Endothelial cell of umbilical vein (primary cell): ENCODE measurements around the gene AIMP1. TPM values are rescaled to one million over a fixed set of nuclear protein-coding genes. Genes with fewer than 3 reads are reported as not detected.

Experiments used
- Bru-seq: library from RNA; stranded (reverse); fragments of 400-500 nt; gene quantifications from one replicate; lab custom pipeline; 2021; lab: Mats Ljungman, UMichigan
- BruChase-seq, 2 experiments: library from RNA; stranded (reverse); fragments of 400-500 nt; gene quantifications; one replicate each; lab custom pipeline; 2021; lab: Mats Ljungman, UMichigan
- BruUV-seq: library from RNA; stranded (reverse); fragments of 400-500 nt; replicated peaks from 2 replicates; lab custom pipeline; 2021; lab: Mats Ljungman, UMichigan
- CTCF ChIA-PET: fragments of 300-600, 350-600 bp; sonication (Branson Sonifier 250); formaldehyde crosslinking; loops from one replicate; lab custom pipeline; 2021; ENCODE audit warnings: antibody characterized with exemption, inconsistent platforms; lab: Charles Lee
- POLR2A ChIA-PET: fragments of 300-600, 350-600 bp; sonication (Branson Sonifier 250); formaldehyde crosslinking; loops from one replicate; lab custom pipeline; 2021; ENCODE audit warnings: antibody characterized with exemption, inconsistent platforms; lab: Charles Lee
- DNase-seq: peaks from one replicate; pipeline ENCODE4 v3.0.0-alpha.2; 2011; ENCODE audit warnings: low read depth, low spot score
- FAIRE-seq: peaks from 2 replicates; lab custom pipeline; 2011; peaks lifted over from hg19 to GRCh38; lab: Jason Lieb, UNC
- H2AFZ ChIP-seq: 2 replicates; pipeline ENCODE4 v1.6.0; 2012; ENCODE audit warnings: low read depth, low read length, control low read depth, inconsistent platforms
- H3K27ac ChIP-seq: 2 replicates; pipeline ENCODE4 v1.5.1; 2011; ENCODE audit warnings: low read depth, mild to moderate bottlenecking, control low read depth, low read length, moderate library complexity; ENCODE audit not compliant: insufficient read depth
- H3K27me3 ChIP-seq, 2 experiments: 2 replicates each; pipeline versions ENCODE4 v1.6.0 to v1.6.1; 2011; ENCODE audit warnings: low read length in 2 of 2, mixed read lengths in 1 of 2; ENCODE audit not compliant: control insufficient read depth in 2 of 2, insufficient read depth in 2 of 2
- H3K36me3 ChIP-seq, 2 experiments: 2 replicates in 1 of 2; 3 replicates in 1 of 2; pipeline ENCODE4 v1.5.1; 2011; ENCODE audit warnings: low read length in 2 of 2, mild to moderate bottlenecking in 1 of 2, moderate library complexity in 1 of 2; ENCODE audit not compliant: control insufficient read depth in 2 of 2, insufficient read depth in 2 of 2; ENCODE audit errors: extremely low read depth in 1 of 2
- H3K4me1 ChIP-seq: 3 replicates; pipeline ENCODE4 v1.5.1; 2011; ENCODE audit warnings: mild to moderate bottlenecking, low read length; ENCODE audit not compliant: control insufficient read depth, insufficient read depth; ENCODE audit errors: extremely low read depth
- H3K4me2 ChIP-seq: 2 replicates; pipeline ENCODE4 v1.6.1; 2011; ENCODE audit warnings: low read length, control low read depth, mixed read lengths; ENCODE audit not compliant: insufficient read depth
- H3K4me3 ChIP-seq, 3 experiments: fragments of 200-600 bp in 1 of 3; sonication (generic), shearing (Covaris generic) in 1 of 3; replicated peaks in 1 of 3; 2 replicates each; pipeline ENCODE4 v1.5.1; 2011 to 2016; ENCODE audit warnings: control low read depth in 3 of 3, low read length in 3 of 3, mild to moderate bottlenecking in 2 of 3, inconsistent platforms in 1 of 3, low read depth in 1 of 3, moderate library complexity in 1 of 3; ENCODE audit not compliant: insufficient read depth in 1 of 3
- H3K79me2 ChIP-seq: 2 replicates; pipeline ENCODE4 v1.6.0; 2012; ENCODE audit warnings: low read length, inconsistent platforms; ENCODE audit not compliant: control insufficient read depth, insufficient read depth
- H3K9ac ChIP-seq: replicated peaks from 2 replicates; pipeline ENCODE3; 2011; ENCODE audit warnings: low read length, control low read depth; ENCODE audit not compliant: insufficient read depth; ENCODE audit errors: extremely low read depth
- H3K9me1 ChIP-seq: replicated peaks from 3 replicates; pipeline ENCODE4 v1.6.0; 2011; ENCODE audit warnings: mild to moderate bottlenecking, low read length; ENCODE audit not compliant: control insufficient read depth, insufficient read depth; ENCODE audit errors: extremely low read depth
- H3K9me3 ChIP-seq: replicated peaks from 2 replicates; pipeline ENCODE4 v1.5.1; 2012; ENCODE audit warnings: low read length, inconsistent platforms; ENCODE audit not compliant: control insufficient read depth, insufficient read depth
- H4K20me1 ChIP-seq: replicated peaks from 2 replicates; pipeline ENCODE3; 2011; ENCODE audit warnings: mild to moderate bottlenecking, low read length; ENCODE audit not compliant: control insufficient read depth, insufficient read depth; ENCODE audit errors: extremely low read depth
- FOS ChIP-seq: IDR thresholded peaks from 2 replicates; pipeline ENCODE4 v1.6.1; 2011; ENCODE audit warnings: mild to moderate bottlenecking, low read length, moderate library complexity, borderline replicate concordance; ENCODE audit not compliant: insufficient read depth
- GATA2 ChIP-seq: IDR thresholded peaks from 2 replicates; pipeline ENCODE4 v1.7.0; 2011; ENCODE audit warnings: low read depth, mild to moderate bottlenecking, moderate library complexity, mixed read lengths, low read length; ENCODE audit not compliant: insufficient read length, insufficient read depth
- JUN ChIP-seq: IDR thresholded peaks from 2 replicates; pipeline ENCODE4 v1.6.1; 2011; ENCODE audit warnings: borderline replicate concordance, low read depth; ENCODE audit not compliant: insufficient read length, insufficient read depth
- MYC ChIP-seq: IDR thresholded peaks from one replicate; pipeline ENCODE4 v1.6.1; 2011; ENCODE audit warnings: mild to moderate bottlenecking, low read depth, low read length
- POLR2A ChIP-seq: IDR thresholded peaks from 2 replicates; pipeline ENCODE4 v1.6.1; 2012; ENCODE audit warnings: low read depth, mild to moderate bottlenecking, control low read depth, low read length
- POLR2AphosphoS5 ChIP-seq: IDR thresholded peaks from 2 replicates; pipeline ENCODE4 v1.6.1; 2012; ENCODE audit warnings: low read depth, mild to moderate bottlenecking, control low read depth, low read length, moderate library complexity; ENCODE audit not compliant: insufficient read depth
- dilution Hi-C: fragments of 300-500 bp; cut with MboI; formaldehyde crosslinking; loops from one replicate; pipeline ENCODE4 v1.15.0; 2019; ENCODE audit warnings: low sequenced_read_pairs; ENCODE audit not compliant: extremely low pct_ligation_motif_present
- intact Hi-C: fragments of 100-400 bp; cut with micrococcal nuclease; formaldehyde crosslinking; loops from one replicate; pipeline ENCODE4 v1.10.0; 2022
- long read RNA-seq: library from polyadenylated mRNA; stranded (forward); transcript quantifications from one replicate; pipeline ENCODE4 v2.0.0, GENCODE V29; 2021
- polyA minus RNA-seq, 3 experiments: library from RNA; depleted of rRNA, polyadenylated mRNA; stranded (reverse); fragments of >200 nt; gene quantifications; 1 replicate in 1 of 3; 2 replicates in 2 of 3; pipeline ENCODE4 v1.2.3, GENCODE V29; 2011
- polyA plus RNA-seq, 4 experiments: library from polyadenylated mRNA; depleted of rRNA in 3 of 4; stranded (reverse) in 3 of 4; unstranded in 1 of 4; fragments of >200 nt; gene quantifications; 2 replicates each; pipeline versions ENCODE4 v1.2.1 to v1.2.3, GENCODE V29; 2011 to 2012; ENCODE audit warnings: missing spikeins in 1 of 4
- total RNA-seq: library from RNA; stranded (reverse); gene quantifications from 2 replicates; pipeline ENCODE4 v1.2.3, GENCODE V29; 2021
- TF ChIP-seq, protein P1 (sequence below): IDR thresholded peaks from 2 replicates; pipeline ENCODE4 v1.6.1; 2011; ENCODE audit not compliant: insufficient read depth, insufficient read length
- TF ChIP-seq, protein P2 (sequence below), 2 donors: IDR thresholded peaks; 1 replicate in 1 of 2; 2 replicates in 1 of 2; pipeline ENCODE4 v1.5.1; 2011; ENCODE audit warnings: low read length in 2 of 2, mild to moderate bottlenecking in 2 of 2, moderate library complexity in 2 of 2, control low read depth in 1 of 2, inconsistent platforms in 1 of 2, low read depth in 1 of 2; ENCODE audit not compliant: insufficient read depth in 1 of 2; ENCODE audit errors: extremely low read depth in 1 of 2

AIMP1 gene
- total RNA-seq (42.4 and 44.7 TPM in 2 replicates), polyA plus RNA-seq (3.9 and 6.4 TPM in 2 replicates), polyA minus RNA-seq (3.0 and 3.8 TPM in 2 replicates), Bru-seq, nascent RNA (percentile 87 among the genes with signal in this experiment), BruChase-seq, experiment 1, labeled RNA remaining after a 6-hour chase (percentile 91 among the genes with signal in this experiment), BruChase-seq, experiment 2, labeled RNA remaining after a 2-hour chase (percentile 81 among the genes with signal in this experiment)
- 13.9 and 14.4 TPM in 2 replicates for polyA plus RNA-seq (2011; cell fraction: cytosol; rRNA removed)
- polyA plus RNA-seq (2011; cell fraction: nucleus; rRNA removed): 13.6 and 23.9 TPM in 2 replicates
- 49.2 and 52.7 TPM in 2 replicates for polyA plus RNA-seq (2012)
- polyA minus RNA-seq (2011; cell fraction: cytosol; rRNA and poly(A)+ RNA removed): 6.5 TPM
- 4.1 and 5.8 TPM in 2 replicates for polyA minus RNA-seq (2011; cell fraction: nucleus; rRNA and poly(A)+ RNA removed)
- long read RNA-seq, transcript AIMP1-202 (7 exons, 2,586 nt): major isoform, 71 of 88 reads
- long read RNA-seq, partial matches to known transcripts: 12 of 88 reads
- long read RNA-seq, other reads (novel, unspliced or antisense): 4 of 88 reads

GRCh38 chr4:106315968-106316772 lies at the start of gene AIMP1, which contains the start of gene TBCK:
Gene AIMP1, plus strand, starts transcription at chr4:106316550. Its CDS starts 8,460 bp downstream, at chr4:106325010.
Gene TBCK, minus strand, starts transcription at chr4:106316209. Its CDS starts 7,249 bp downstream, at chr4:106308960.
- peaks cover 20% of the 10 kb centered on the region for H3K4me1 ChIP-seq
- intact Hi-C loops: loop anchor here (1.0 to 5.0 kb wide), 6 partner anchors 29 to 609 kb away; partner anchors contain the start of genes GSTCD and INTS12

More at GRCh38 chr4:106315968-106316772, at the start of gene AIMP1, which contains the start of gene TBCK:
- Histone ChIP-seq H3K36me3 (no peaks in the 10 kb centered on the region), H4K20me1 (no peaks in the 10 kb centered on the region), H3K27me3 (no peaks in the 10 kb centered on the region), H3K79me2 (peaks cover 52% of the 10 kb centered on the region), H3K4me3 (peak within 1 kb of the TSS; percentile 49 to 96 (median 83)), H3K4me2 (peak within 1 kb of the TSS; percentile 98), H3K9me1 (no peaks in the 10 kb centered on the region), H3K27ac (peak within 1 kb of the TSS; percentile 92), H3K9me3 (no peaks in the 10 kb centered on the region), H3K9ac (peak within 1 kb of the TSS; percentile 93), H2AFZ (peak within 1 kb of the TSS; percentile 58)
- TF ChIP-seq FOS (no peak), POLR2AphosphoS5 (peak; percentile 46), MYC (peak; percentile 63), POLR2A (peak; percentile 78), JUN (no peak), GATA2 (no peak)
- TF ChIP-seq, protein P1, sequence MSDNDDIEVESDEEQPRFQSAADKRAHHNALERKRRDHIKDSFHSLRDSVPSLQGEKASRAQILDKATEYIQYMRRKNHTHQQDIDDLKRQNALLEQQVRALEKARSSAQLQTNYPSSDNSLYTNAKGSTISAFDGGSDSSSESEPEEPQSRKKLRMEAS: peak; percentile 58
- TF ChIP-seq, protein P2, sequence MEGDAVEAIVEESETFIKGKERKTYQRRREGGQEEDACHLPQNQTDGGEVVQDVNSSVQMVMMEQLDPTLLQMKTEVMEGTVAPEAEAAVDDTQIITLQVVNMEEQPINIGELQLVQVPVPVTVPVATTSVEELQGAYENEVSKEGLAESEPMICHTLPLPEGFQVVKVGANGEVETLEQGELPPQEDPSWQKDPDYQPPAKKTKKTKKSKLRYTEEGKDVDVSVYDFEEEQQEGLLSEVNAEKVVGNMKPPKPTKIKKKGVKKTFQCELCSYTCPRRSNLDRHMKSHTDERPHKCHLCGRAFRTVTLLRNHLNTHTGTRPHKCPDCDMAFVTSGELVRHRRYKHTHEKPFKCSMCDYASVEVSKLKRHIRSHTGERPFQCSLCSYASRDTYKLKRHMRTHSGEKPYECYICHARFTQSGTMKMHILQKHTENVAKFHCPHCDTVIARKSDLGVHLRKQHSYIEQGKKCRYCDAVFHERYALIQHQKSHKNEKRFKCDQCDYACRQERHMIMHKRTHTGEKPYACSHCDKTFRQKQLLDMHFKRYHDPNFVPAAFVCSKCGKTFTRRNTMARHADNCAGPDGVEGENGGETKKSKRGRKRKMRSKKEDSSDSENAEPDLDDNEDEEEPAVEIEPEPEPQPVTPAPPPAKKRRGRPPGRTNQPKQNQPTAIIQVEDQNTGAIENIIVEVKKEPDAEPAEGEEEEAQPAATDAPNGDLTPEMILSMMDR (IDR thresholded peaks at IDR 0.05; ENCODE audit: extremely low read depth in 1 of 2, insufficient read depth in 1 of 2, low read depth in 1 of 2, low read length in 2 of 2): no peak
- peak; percentile 88 for FAIRE-seq
- BruUV-seq: no TSS peak
- POLR2A ChIA-PET: interaction anchor here (0.8 to 1.0 kb wide), 2 partner anchors 48 to 487 kb away, joined by 3 read pairs; no protein-coding TSS in a partner anchor
- DNase-seq: peak; percentile 92
- dilution Hi-C loops: no loop called here
- CTCF ChIA-PET: interaction anchor here (0.8 to 2.6 kb wide), 6 partner anchors 12 to 493 kb away, joined by 3 to 14 read pairs (median 3); no protein-coding TSS in a partner anchor
